ENCODE measurements around the gene TRIM72. TPM values are rescaled to one million over a fixed set of nuclear protein-coding genes. Genes with fewer than 3 reads are reported as not detected.

The TRIM72 gene
- total RNA-seq, 1 experiment from 2014 or later, result 0.08 TPM

- Histone ChIP-seq H3K9me3 (ENCODE audit: control insufficient read depth, insufficient read depth, low read depth, low read length) (no peaks in the 10 kb centered on the region), H3K4me1 (ENCODE audit: control insufficient read depth, insufficient read depth, low read length) (no peaks in the 10 kb centered on the region), H3K27ac (ENCODE audit: low read length) (no peak overlapping the region), H3K36me3 (ENCODE audit: control insufficient read depth, insufficient read depth, low read length) (no peaks in the 10 kb centered on the region), H3K27me3 (ENCODE audit: control insufficient read depth, insufficient read depth, low read length) (no peaks in the 10 kb centered on the region; the same call in 1 of the 2 replicates), H3K4me3 (ENCODE audit: low read depth in 2 of 2, low read length in 2 of 2) (no peak overlapping the region)
- ChIA-PET CTCF (no interaction called here), POLR2A (interaction anchor here (0.5 kb wide), 1 partner anchor 206 kb away, joined by 3 read pairs; no protein-coding TSS in a partner anchor)
- no TSS peak for BruUV-seq (replicated peaks)
- ATAC-seq, result no peak
- intact Hi-C loops (cut with micrococcal nuclease; ENCODE audit: unreplicated experiment) (no loop called here), in situ Hi-C loops (cut with HindIII; ENCODE audit: low pct_unique_long_range_greater_than_20kb, low sequenced_read_pairs) (no loop called here)
- TF ChIP-seq POLR2AphosphoS5 (IDR thresholded peaks at IDR 0.05; ENCODE audit: low read depth, low read length) (no peak), TCF7L2 (IDR thresholded peaks at IDR 0.05; ENCODE audit: low read depth, low read length) (no peak), SIN3A (IDR thresholded peaks at IDR 0.05; ENCODE audit: borderline replicate concordance, insufficient read depth, low read depth, low read length) (no peak)
- TF ChIP-seq, protein P1, sequence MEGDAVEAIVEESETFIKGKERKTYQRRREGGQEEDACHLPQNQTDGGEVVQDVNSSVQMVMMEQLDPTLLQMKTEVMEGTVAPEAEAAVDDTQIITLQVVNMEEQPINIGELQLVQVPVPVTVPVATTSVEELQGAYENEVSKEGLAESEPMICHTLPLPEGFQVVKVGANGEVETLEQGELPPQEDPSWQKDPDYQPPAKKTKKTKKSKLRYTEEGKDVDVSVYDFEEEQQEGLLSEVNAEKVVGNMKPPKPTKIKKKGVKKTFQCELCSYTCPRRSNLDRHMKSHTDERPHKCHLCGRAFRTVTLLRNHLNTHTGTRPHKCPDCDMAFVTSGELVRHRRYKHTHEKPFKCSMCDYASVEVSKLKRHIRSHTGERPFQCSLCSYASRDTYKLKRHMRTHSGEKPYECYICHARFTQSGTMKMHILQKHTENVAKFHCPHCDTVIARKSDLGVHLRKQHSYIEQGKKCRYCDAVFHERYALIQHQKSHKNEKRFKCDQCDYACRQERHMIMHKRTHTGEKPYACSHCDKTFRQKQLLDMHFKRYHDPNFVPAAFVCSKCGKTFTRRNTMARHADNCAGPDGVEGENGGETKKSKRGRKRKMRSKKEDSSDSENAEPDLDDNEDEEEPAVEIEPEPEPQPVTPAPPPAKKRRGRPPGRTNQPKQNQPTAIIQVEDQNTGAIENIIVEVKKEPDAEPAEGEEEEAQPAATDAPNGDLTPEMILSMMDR (IDR thresholded peaks at IDR 0.05), result no peak
- TF ChIP-seq, protein P2, sequence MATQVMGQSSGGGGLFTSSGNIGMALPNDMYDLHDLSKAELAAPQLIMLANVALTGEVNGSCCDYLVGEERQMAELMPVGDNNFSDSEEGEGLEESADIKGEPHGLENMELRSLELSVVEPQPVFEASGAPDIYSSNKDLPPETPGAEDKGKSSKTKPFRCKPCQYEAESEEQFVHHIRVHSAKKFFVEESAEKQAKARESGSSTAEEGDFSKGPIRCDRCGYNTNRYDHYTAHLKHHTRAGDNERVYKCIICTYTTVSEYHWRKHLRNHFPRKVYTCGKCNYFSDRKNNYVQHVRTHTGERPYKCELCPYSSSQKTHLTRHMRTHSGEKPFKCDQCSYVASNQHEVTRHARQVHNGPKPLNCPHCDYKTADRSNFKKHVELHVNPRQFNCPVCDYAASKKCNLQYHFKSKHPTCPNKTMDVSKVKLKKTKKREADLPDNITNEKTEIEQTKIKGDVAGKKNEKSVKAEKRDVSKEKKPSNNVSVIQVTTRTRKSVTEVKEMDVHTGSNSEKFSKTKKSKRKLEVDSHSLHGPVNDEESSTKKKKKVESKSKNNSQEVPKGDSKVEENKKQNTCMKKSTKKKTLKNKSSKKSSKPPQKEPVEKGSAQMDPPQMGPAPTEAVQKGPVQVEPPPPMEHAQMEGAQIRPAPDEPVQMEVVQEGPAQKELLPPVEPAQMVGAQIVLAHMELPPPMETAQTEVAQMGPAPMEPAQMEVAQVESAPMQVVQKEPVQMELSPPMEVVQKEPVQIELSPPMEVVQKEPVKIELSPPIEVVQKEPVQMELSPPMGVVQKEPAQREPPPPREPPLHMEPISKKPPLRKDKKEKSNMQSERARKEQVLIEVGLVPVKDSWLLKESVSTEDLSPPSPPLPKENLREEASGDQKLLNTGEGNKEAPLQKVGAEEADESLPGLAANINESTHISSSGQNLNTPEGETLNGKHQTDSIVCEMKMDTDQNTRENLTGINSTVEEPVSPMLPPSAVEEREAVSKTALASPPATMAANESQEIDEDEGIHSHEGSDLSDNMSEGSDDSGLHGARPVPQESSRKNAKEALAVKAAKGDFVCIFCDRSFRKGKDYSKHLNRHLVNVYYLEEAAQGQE (IDR thresholded peaks at IDR 0.05; ENCODE audit: insufficient read depth in 1 of 2, low read depth in 2 of 2, low read length in 1 of 2), result no peak
- DNase-seq (ENCODE audit: low read depth, low spot score), result no peak
Measured at GRCh38 chr16:31248344-31248743, 34.4 kb downstream of the TRIM72 start.

DNA sequence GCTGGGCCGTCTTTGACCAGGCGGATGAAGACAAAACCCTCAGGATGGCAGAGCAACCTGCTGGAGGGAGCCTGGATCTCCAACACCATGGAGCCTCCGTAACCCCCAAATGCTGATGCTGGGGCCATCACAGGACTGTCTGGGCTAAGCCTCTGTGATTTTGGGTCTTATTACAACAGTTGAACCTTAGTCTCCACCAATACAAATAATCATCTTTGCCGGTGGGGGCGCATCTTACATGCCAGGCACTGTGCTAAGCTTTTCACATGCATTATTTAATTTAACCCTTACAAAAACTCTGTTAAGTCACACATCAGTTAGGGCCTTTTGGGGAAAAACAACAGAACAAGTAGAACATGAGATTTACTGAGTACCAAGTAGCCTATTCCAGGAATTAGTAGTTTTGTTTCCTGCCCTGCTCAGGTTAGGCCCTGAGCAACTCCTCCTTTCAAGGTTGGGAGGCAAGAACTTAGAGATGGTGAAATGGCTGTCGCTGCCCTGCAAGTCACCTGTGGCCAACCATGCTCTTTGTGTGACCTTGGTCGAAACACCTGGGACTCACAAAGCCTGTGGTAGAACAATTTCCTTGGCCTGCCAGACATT lies 37.0 kb downstream of the TRIM72 start:
- no peak for ATAC-seq

More for the DNA sequence above, 37.0 kb downstream of the TRIM72 start:
- Histone ChIP-seq H3K4me1 (ENCODE audit: control insufficient read depth, insufficient read depth, low read length) (no peaks in the 10 kb centered on the region), H3K9me3 (ENCODE audit: control insufficient read depth, insufficient read depth, low read depth, low read length) (no peaks in the 10 kb centered on the region), H3K36me3 (ENCODE audit: control insufficient read depth, insufficient read depth, low read length) (no peaks in the 10 kb centered on the region), H3K4me3 (ENCODE audit: low read depth in 2 of 2, low read length in 2 of 2) (no peak overlapping the region), H3K27ac (ENCODE audit: low read length) (no peak overlapping the region), H3K27me3 (ENCODE audit: control insufficient read depth, insufficient read depth, low read length) (no peaks in the 10 kb centered on the region)
- no TSS peak for BruUV-seq (replicated peaks)
- POLR2A ChIA-PET, result no interaction called here
- intact Hi-C loops (cut with micrococcal nuclease; ENCODE audit: unreplicated experiment) (no loop called here), in situ Hi-C loops (cut with HindIII; ENCODE audit: low pct_unique_long_range_greater_than_20kb, low sequenced_read_pairs) (no loop called here)
- no peak for DNase-seq (ENCODE audit: low read depth, low spot score)
- TF ChIP-seq POLR2AphosphoS5 (IDR thresholded peaks at IDR 0.05; ENCODE audit: low read depth, low read length) (no peak), SIN3A (IDR thresholded peaks at IDR 0.05; ENCODE audit: borderline replicate concordance, insufficient read depth, low read depth, low read length) (no peak)
- TF ChIP-seq, protein P2 (IDR thresholded peaks at IDR 0.05; ENCODE audit: insufficient read depth in 1 of 2, low read depth in 2 of 2, low read length in 1 of 2), result no peak
- TF ChIP-seq, protein P1 (IDR thresholded peaks at IDR 0.05), result no peak
- CTCF ChIA-PET, result no interaction called here
